ENCODE results near the gene GLOD4.

GRCh38 chr17:721540-721937, 60.5 kb downstream of the GLOD4 start:
- TF ChIP-seq CTCF (IDR thresholded peaks at IDR 0.05) (no peak), POLR2A (IDR thresholded peaks at IDR 0.05) (no peak)
